K562 (cell line): Measurements from ENCODE around the gene CCDC158. TPM values are rescaled to one million over a fixed set of nuclear protein-coding genes. Genes with fewer than 3 reads are reported as not detected.

Experiments used
- ATAC-seq: fragments of 200-7000 bp; cut with Tn5 transposase; 3 replicates; pipeline ENCODE4 v1.9.1; 2020; ENCODE audit warnings: moderate library complexity
- BruUV-seq: library from RNA; stranded (reverse); fragments of 400-500 nt; replicated peaks from 2 replicates; lab custom pipeline; 2021; lab: Mats Ljungman, UMichigan
- CTCF ChIA-PET: fragments of 300-600 bp; formaldehyde crosslinking; extraction: SDS; loops from one replicate; lab custom pipeline; 2021; ENCODE audit warnings: low intra/inter-chr PET ratio; lab: Yijun Ruan, JAX
- POLR2A ChIA-PET: fragments of 300-600, 350-650 bp; sonication (Branson Sonifier 250); formaldehyde crosslinking; extraction: SDS; loops from one replicate; lab custom pipeline; 2021; ENCODE audit warnings: antibody characterized with exemption, inconsistent platforms; lab: Yijun Ruan, JAX
- DNase-seq, 4 experiments: peaks; one replicate each; pipeline versions ENCODE4 v3.0.0 to v3.0.0-alpha.2; 2011 to 2018; ENCODE audit warnings: low spot score in 3 of 4, mixed read lengths in 3 of 4; ENCODE audit errors: extremely low read depth in 1 of 4
- FAIRE-seq: peaks from 2 replicates; lab custom pipeline; 2011; peaks lifted over from hg19 to GRCh38; lab: Jason Lieb, UNC
- H2AFZ ChIP-seq: 2 replicates; pipeline ENCODE4 v1.6.0; 2011; ENCODE audit warnings: low read depth, low read length, control low read depth, inconsistent platforms
- H3K27ac ChIP-seq: fragments of 200-600 bp; 3 replicates; pipeline ENCODE4 v1.8.0; 2011; ENCODE audit warnings: low read depth, mild to moderate bottlenecking, control low read depth, inconsistent platforms, low read length, moderate library complexity, mixed read lengths; ENCODE audit errors: extremely low read depth
- H3K27me3 ChIP-seq, 2 experiments: fragments of 300-600 bp in 1 of 2; 2 replicates in 1 of 2; 3 replicates in 1 of 2; pipeline versions ENCODE4 v1.6.0 to v1.8.0; 2011; ENCODE audit warnings: inconsistent platforms in 2 of 2, low read length in 2 of 2, mild to moderate bottlenecking in 1 of 2, mixed read lengths in 1 of 2, moderate library complexity in 1 of 2; ENCODE audit not compliant: control insufficient read depth in 2 of 2, insufficient read depth in 2 of 2
- H3K36me3 ChIP-seq: fragments of 300-600 bp; 3 replicates; pipeline ENCODE4 v1.8.0; 2011; ENCODE audit warnings: mild to moderate bottlenecking, low read length, inconsistent platforms; ENCODE audit not compliant: control insufficient read depth, insufficient read depth
- H3K4me1 ChIP-seq, 2 experiments: fragments of 200-600 bp in 1 of 2; replicated peaks in 1 of 2; 2 replicates in 1 of 2; 3 replicates in 1 of 2; pipeline versions ENCODE4 v1.5.1 to v1.8.0; 2011; ENCODE audit warnings: inconsistent platforms in 2 of 2, low read length in 2 of 2, mild to moderate bottlenecking in 1 of 2, mixed read lengths in 1 of 2, moderate library complexity in 1 of 2; ENCODE audit not compliant: control insufficient read depth in 2 of 2, insufficient read depth in 2 of 2
- H3K4me2 ChIP-seq: 2 replicates; pipeline ENCODE4 v1.6.1; 2011; ENCODE audit warnings: low read length, control low read depth, inconsistent platforms, mixed read lengths; ENCODE audit not compliant: insufficient read depth
- H3K4me3 ChIP-seq: fragments of 200-600 bp; sonication (generic), shearing (Covaris generic); 2 replicates; pipeline ENCODE4 v1.5.1; 2016; ENCODE audit warnings: control low read depth, inconsistent platforms
- H3K79me2 ChIP-seq: fragments of 200-600 bp; 3 replicates; pipeline ENCODE4 v1.8.0; 2011; ENCODE audit warnings: low read length, inconsistent platforms; ENCODE audit not compliant: control insufficient read depth, insufficient read depth
- H3K9ac ChIP-seq, 2 experiments: 2 replicates each; pipeline versions ENCODE4 v1.6.0 to v1.6.1; 2011; ENCODE audit warnings: low read depth in 2 of 2, low read length in 2 of 2, control low read depth in 1 of 2, inconsistent platforms in 1 of 2, mild to moderate bottlenecking in 1 of 2, mixed read lengths in 1 of 2; ENCODE audit not compliant: insufficient read depth in 1 of 2
- H3K9me1 ChIP-seq: one replicate; pipeline ENCODE4 v1.6.0; 2011; ENCODE audit warnings: inconsistent platforms, mild to moderate bottlenecking, low read length, moderate library complexity; ENCODE audit not compliant: control insufficient read depth, insufficient read depth
- H3K9me3 ChIP-seq: replicated peaks from 2 replicates; pipeline ENCODE4 v1.5.1; 2011; ENCODE audit warnings: low read depth, low read length, inconsistent platforms; ENCODE audit not compliant: control insufficient read depth, insufficient read depth
- H4K20me1 ChIP-seq: replicated peaks from 2 replicates; pipeline ENCODE4 v1.6.1; 2011; ENCODE audit warnings: low read length, inconsistent platforms, mixed read lengths; ENCODE audit not compliant: control insufficient read depth, insufficient read depth
- IRF1 ChIP-seq: sonication (generic); formaldehyde crosslinking; IDR thresholded peaks from 2 replicates; pipeline ENCODE4 v1.8.0; 2022; ENCODE audit warnings: missing genetic modification reagents, mild to moderate bottlenecking, borderline replicate concordance
- PHB ChIP-seq: fragments of 250-450 bp; sonication (Bioruptor Pico); IDR thresholded peaks from 2 replicates; pipeline ENCODE4 v1.5.0; 2021
- XRCC3 ChIP-seq: fragments of 450-650 bp; IDR thresholded peaks from 2 replicates; pipeline ENCODE4 v1.6.1; 2017; ENCODE audit warnings: mild to moderate bottlenecking, moderate library complexity
- WGBS: fragments of 100-300 bp; shearing (Covaris generic); methylation state at CpG from one replicate; pipeline ENCODE4 v1.1.6; 2016; ENCODE audit warnings: low coverage, mixed read lengths; ENCODE audit not compliant: insufficient coverage; ENCODE audit errors: missing lambda C conversion rate; 5-methylcytosine and 5-hydroxymethylcytosine counted together
- in situ Hi-C: fragments of 300-500 bp; cut with MboI; formaldehyde crosslinking; loops from 4 replicates; pipeline ENCODE4 v1.15.0; 2018; ENCODE audit warnings: inconsistent platforms, mixed read lengths
- intact Hi-C: fragments of 100-400 bp; cut with micrococcal nuclease; formaldehyde crosslinking; loops from 2 replicates; pipeline ENCODE4 v1.14.2; 2022
- polyA plus RNA-seq, 8 experiments: library from polyadenylated mRNA; depleted of rRNA in 4 of 8; stranded (reverse) in 5 of 8; unstranded in 3 of 8; fragments of >200 nt; fragmentation: Nextera tagmentation in 2 of 8; fragmentation: Illumina TruSeq in 1 of 8; extraction: Ambion mirVana in 2 of 8; extraction: Trizol in 1 of 8; gene quantifications; 2 replicates each; pipeline versions ENCODE4 v1.2.1 to v1.2.3, GENCODE V29; 2011 to 2014; ENCODE audit warnings: inconsistent platforms in 1 of 8, missing spikeins in 1 of 8
- total RNA-seq, 7 experiments: library from RNA; depleted of rRNA in 6 of 7; stranded (reverse); fragments of >200 nt in 6 of 7; fragmentation: Illumina TruSeq in 2 of 7; extraction: Trizol in 2 of 7; gene quantifications; 2 replicates each; pipeline versions ENCODE4 v1.2.1 to v1.2.3, GENCODE V29; 2011 to 2021; ENCODE audit warnings: low replicate concordance in 1 of 7

CCDC158 gene
- total and polyA plus RNA-seq, 9 of the 15 experiments (the other 6 are each of a cell fraction or from before 2014, with no cell fraction given), result not detected

GRCh38 chr4:76305033-76305687 is 115.8 kb downstream of the CCDC158 start:
- Histone ChIP-seq H3K36me3 (no peaks in the 10 kb centered on the region), H3K4me2 (peak overlapping the region; percentile 40; the same call in 1 of the 2 replicates), H3K9me3 (no peaks in the 10 kb centered on the region; the same call in 1 of the 2 replicates), H3K27ac (no peak overlapping the region), H3K4me3 (no peak overlapping the region), H3K79me2 (no peaks in the 10 kb centered on the region), H3K9ac (no peak overlapping the region), H2AFZ (no peak overlapping the region), H3K9me1 (no peaks in the 10 kb centered on the region), H4K20me1 (no peaks in the 10 kb centered on the region), H3K27me3 (no peaks in the 10 kb centered on the region), H3K4me1 (peaks cover 17 to 37% of the 10 kb centered on the region in 2 experiments)
- 67% methylated on average over 6 of the region's 7 CpGs for WGBS
- FAIRE-seq, result peak; percentile 40
- ChIA-PET POLR2A (interaction anchor here (0.6 kb wide), 1 partner anchor 92 kb away, joined by 3 read pairs; the partner anchor contains the start of gene SCARB2), CTCF (no interaction called here)
- TF ChIP-seq PHB (CRISPR knock-in tag) (no peak), IRF1 (CRISPR knock-in tag) (no peak), XRCC3 (no peak)
- BruUV-seq, result TSS peak; percentile 55
- no peak for DNase-seq
- in situ Hi-C loops (no loop called here), intact Hi-C loops (no loop called here)
- no peak for ATAC-seq
